IMR-90 (cell line): ENCODE results near the gene KLHL29. TPM values are rescaled to one million over a fixed set of nuclear protein-coding genes. Genes with fewer than 3 reads are reported as not detected.

Experiments used
- ATAC-seq: fragments of 200-7000 bp; cut with Tn5 transposase; 2 replicates; pipeline ENCODE4 v1.9.1; 2020; ENCODE audit warnings: low read depth, mild to moderate bottlenecking, moderate library complexity
- BruUV-seq: library from RNA; stranded (reverse); fragments of 400-500 nt; replicated peaks from 2 replicates; lab custom pipeline; 2021; lab: Mats Ljungman, UMichigan
- CTCF ChIA-PET: fragments of 300-600 bp; formaldehyde crosslinking; extraction: SDS; loops from one replicate; lab custom pipeline; 2021; ENCODE audit warnings: antibody characterized with exemption; lab: Yijun Ruan, JAX
- POLR2A ChIA-PET: fragments of 300-600 bp; sonication (Branson Sonifier 250); formaldehyde crosslinking; loops from one replicate; lab custom pipeline; 2022; ENCODE audit warnings: antibody characterized with exemption; ENCODE audit not compliant: unreplicated experiment; lab: Charles Lee
- DNase-seq: peaks from one replicate; pipeline ENCODE4 v3.0.0; 2013
- H2AFZ ChIP-seq: replicated peaks from 2 replicates; pipeline ENCODE3; 2013; ENCODE audit warnings: low read length, mild to moderate bottlenecking; ENCODE audit not compliant: poor library complexity
- H2AK5ac ChIP-seq: 2 replicates; pipeline ENCODE4 v1.6.1; 2013; ENCODE audit warnings: low read depth, low read length, inconsistent platforms
- H2AK9ac ChIP-seq: replicated peaks from 2 replicates; pipeline ENCODE3; 2013; ENCODE audit warnings: mild to moderate bottlenecking, low read depth, low read length, moderate library complexity; ENCODE audit not compliant: poor library complexity
- H2BK120ac ChIP-seq: 2 replicates; pipeline ENCODE4 v1.6.1; 2013; ENCODE audit warnings: low read depth, low read length, inconsistent platforms
- H2BK15ac ChIP-seq: 3 replicates; pipeline ENCODE4 v1.6.1; 2013; ENCODE audit warnings: low read depth, low read length, inconsistent platforms
- H2BK20ac ChIP-seq: 2 replicates; pipeline ENCODE4 v1.6.1; 2013; ENCODE audit warnings: low read depth, mild to moderate bottlenecking, inconsistent platforms, low read length, moderate library complexity
- H2BK5ac ChIP-seq: 2 replicates; pipeline ENCODE4 v1.6.1; 2013; ENCODE audit warnings: mild to moderate bottlenecking, low read depth, low read length, inconsistent platforms; ENCODE audit not compliant: poor library complexity, severe bottlenecking
- H3K14ac ChIP-seq: replicated peaks from 2 replicates; pipeline ENCODE4 v1.6.1; 2013; ENCODE audit warnings: low read depth, low read length, inconsistent platforms
- H3K18ac ChIP-seq: 2 replicates; pipeline ENCODE4 v1.6.1; 2013; ENCODE audit warnings: low read depth, low read length, control low read depth
- H3K23ac ChIP-seq: 2 replicates; pipeline ENCODE4 v1.6.1; 2013; ENCODE audit warnings: low read depth, low read length, inconsistent platforms
- H3K27ac ChIP-seq: 2 replicates; pipeline ENCODE4 v1.5.1; 2013; ENCODE audit warnings: mild to moderate bottlenecking, control low read depth, low read length; ENCODE audit not compliant: insufficient read depth
- H3K27me3 ChIP-seq: 2 replicates; pipeline ENCODE4 v1.6.1; 2013; ENCODE audit warnings: low read length; ENCODE audit not compliant: control insufficient read depth, insufficient read depth
- H3K36me3 ChIP-seq: 2 replicates; pipeline ENCODE4 v1.6.1; 2013; ENCODE audit warnings: low read length, mixed read lengths; ENCODE audit not compliant: control insufficient read depth, insufficient read depth
- H3K4ac ChIP-seq: 2 replicates; pipeline ENCODE4 v1.6.1; 2013; ENCODE audit warnings: low read depth, low read length, inconsistent platforms
- H3K4me1 ChIP-seq: 2 replicates; pipeline ENCODE4 v1.6.1; 2013; ENCODE audit warnings: low read length, mixed read lengths; ENCODE audit not compliant: control insufficient read depth, insufficient read depth
- H3K4me2 ChIP-seq: 2 replicates; pipeline ENCODE4 v1.6.1; 2013; ENCODE audit warnings: low read depth, mild to moderate bottlenecking, control low read depth, low read length, moderate library complexity
- H3K4me3 ChIP-seq: 2 replicates; pipeline ENCODE4 v1.5.1; 2013; ENCODE audit warnings: low read depth, mild to moderate bottlenecking, control low read depth, low read length, moderate library complexity; ENCODE audit not compliant: insufficient read depth
- H3K56ac ChIP-seq: 2 replicates; pipeline ENCODE4 v1.6.1; 2013; ENCODE audit warnings: low read length, inconsistent platforms; ENCODE audit not compliant: insufficient read depth; ENCODE audit errors: extremely low read depth
- H3K79me1 ChIP-seq, 2 experiments: 2 replicates each; pipeline ENCODE4 v1.6.1; 2013; ENCODE audit warnings: low read length in 2 of 2, inconsistent platforms in 1 of 2, low read depth in 1 of 2
- H3K9ac ChIP-seq: 2 replicates; pipeline ENCODE4 v1.6.1; 2013; ENCODE audit warnings: low read depth, low read length, control low read depth
- H3K9me1 ChIP-seq: 2 replicates; pipeline ENCODE4 v1.6.1; 2013; ENCODE audit warnings: low read length, inconsistent platforms; ENCODE audit not compliant: insufficient read depth
- H3K9me3 ChIP-seq: 2 replicates; pipeline ENCODE4 v1.6.1; 2013; ENCODE audit warnings: low read length; ENCODE audit not compliant: control insufficient read depth, insufficient read depth
- H4K20me1 ChIP-seq: 2 replicates; pipeline ENCODE4 v1.6.1; 2013; ENCODE audit warnings: low read length, inconsistent platforms; ENCODE audit not compliant: insufficient read depth
- H4K5ac ChIP-seq: 2 replicates; pipeline ENCODE4 v1.6.1; 2013; ENCODE audit warnings: mild to moderate bottlenecking, low read depth, low read length, control low read depth
- H4K8ac ChIP-seq, 2 experiments: 2 replicates each; pipeline ENCODE4 v1.6.1; 2013; ENCODE audit warnings: low read depth in 2 of 2, low read length in 2 of 2, control low read depth in 1 of 2, inconsistent platforms in 1 of 2
- H4K91ac ChIP-seq: 2 replicates; pipeline ENCODE4 v1.6.1; 2013; ENCODE audit warnings: low read depth, low read length, inconsistent platforms; ENCODE audit not compliant: insufficient read depth
- MAZ ChIP-seq: IDR thresholded peaks from 2 replicates; pipeline ENCODE4 v1.6.1; 2012; ENCODE audit warnings: low read depth, mild to moderate bottlenecking, low read length, improper control_type of control experiment, moderate library complexity, borderline replicate concordance
- POLR2A ChIP-seq: IDR thresholded peaks from 2 replicates; pipeline ENCODE4 v1.6.1; 2012; ENCODE audit warnings: mild to moderate bottlenecking, low read depth, low read length
- RCOR1 ChIP-seq: IDR thresholded peaks from 2 replicates; pipeline ENCODE4 v1.6.1; 2012; ENCODE audit warnings: mild to moderate bottlenecking, low read length, improper control_type of control experiment; ENCODE audit not compliant: insufficient replicate concordance
- USF2 ChIP-seq: fragments of 150-350 bp; IDR thresholded peaks from 2 replicates; pipeline ENCODE4 v1.6.1; 2017; ENCODE audit warnings: mild to moderate bottlenecking, antibody characterized with exemption, low read length, low read depth
- WGBS, 2 experiments: methylation state at CpG; one replicate each; pipeline versions ENCODE4 v1.1.5 to v1.1.7; 2013; ENCODE audit warnings: missing lambda C conversion rate in 2 of 2; ENCODE audit not compliant: insufficient read length in 1 of 2; ENCODE audit errors: extremely low coverage in 2 of 2; 5-methylcytosine and 5-hydroxymethylcytosine counted together
- dilution Hi-C: fragments of 300-500 bp; cut with HindIII; formaldehyde crosslinking; loops from one replicate; pipeline ENCODE4 v1.14.3; 2018; ENCODE audit warnings: low sequenced_read_pairs; ENCODE audit not compliant: unreplicated experiment
- in situ Hi-C: fragments of 300-500 bp; cut with MboI; formaldehyde crosslinking; loops from 3 replicates; pipeline ENCODE4 v1.14.3; 2019; ENCODE audit warnings: low sequenced_read_pairs, inconsistent platforms, mixed read lengths
- intact Hi-C: fragments of 100-400 bp; cut with micrococcal nuclease; formaldehyde crosslinking; loops from 2 replicates; pipeline ENCODE4 v1.10.0; 2022
- polyA plus RNA-seq, 3 experiments: library from polyadenylated mRNA; depleted of rRNA; stranded (reverse); fragments of >200 nt; gene quantifications; 2 replicates each; pipeline ENCODE4 v1.2.3, GENCODE V29; 2012; ENCODE audit warnings: low replicate concordance in 1 of 3
- total RNA-seq: library from RNA; depleted of rRNA; stranded (reverse); fragments of >200 nt; gene quantifications from 2 replicates; pipeline ENCODE4 v1.2.3, GENCODE V29; 2012

Gene KLHL29
- total and polyA plus RNA-seq, 2 of the 4 experiments (the other 2 are of a cell fraction), result 2.0 to 8.0 TPM

- no peak overlapping the region for H3K4me2 ChIP-seq
- H3K18ac ChIP-seq, result no peak overlapping the region
- in situ Hi-C loops, result no loop called here
- H4K8ac ChIP-seq, result no peak overlapping the region
- no peaks in the 10 kb centered on the region for H3K36me3 ChIP-seq
- ATAC-seq, result no peak
- no peak for DNase-seq
- intact Hi-C loops, result no loop called here
- H3K56ac ChIP-seq, result no peak overlapping the region
- H4K20me1 ChIP-seq, result no peaks in the 10 kb centered on the region; the same call in 1 of the 2 replicates
- no peak overlapping the region for H3K14ac ChIP-seq
- dilution Hi-C loops, result no loop called here
- H3K27me3 ChIP-seq, result no peaks in the 10 kb centered on the region
- peaks cover 7% of the 10 kb centered on the region; the same call in 1 of the 2 replicates for H3K4me1 ChIP-seq
- no TSS peak for BruUV-seq
- H3K4me3 ChIP-seq, result no peak overlapping the region
- no peak overlapping the region for H2BK20ac ChIP-seq
- H2AFZ ChIP-seq, result no peak overlapping the region
- no peak overlapping the region for H4K91ac ChIP-seq
- H2AK9ac ChIP-seq, result no peak overlapping the region
- no peak overlapping the region for H2AK5ac ChIP-seq
- peaks cover 0 to 2% of the 10 kb centered on the region in 2 experiments; a peak in 1 of 4 replicates for H3K79me1 ChIP-seq
- ChIA-PET CTCF (no interaction called here), POLR2A (no interaction called here)
- no peak overlapping the region for H2BK5ac ChIP-seq
- no peak overlapping the region for H3K27ac ChIP-seq
- no peak overlapping the region for H2BK120ac ChIP-seq
- no peaks in the 10 kb centered on the region for H3K9me1 ChIP-seq
- H3K4ac ChIP-seq, result no peak overlapping the region
- no peak overlapping the region for H2BK15ac ChIP-seq
- H3K9ac ChIP-seq, result no peak overlapping the region
- H3K9me3 ChIP-seq, result no peaks in the 10 kb centered on the region
- WGBS, 2 experiments, result no CpG with 5 or more reads among the region's 5 CpGs
- no peak overlapping the region for H4K5ac ChIP-seq
- no peak overlapping the region for H3K23ac ChIP-seq
- no peak for TF ChIP-seq RCOR1
- TF ChIP-seq POLR2A, result no peak
- no peak for TF ChIP-seq MAZ
- TF ChIP-seq USF2, result no peak
These were observed 145.9 kb downstream of the KLHL29 start for GRCh38 chr2:23530909-23531276.
